Astrocyte of the cerebellum (primary cell): ENCODE results near the gene AGAP1.

Experiments
- DNase-seq: peaks from one replicate; pipeline ENCODE4 v3.0.0-alpha.2; 2011; ENCODE audit warnings: low read depth
- H3K4me3 ChIP-seq: 2 replicates; pipeline ENCODE4 v1.5.1; 2011; ENCODE audit warnings: mild to moderate bottlenecking, low read depth, low read length, moderate library complexity
- in situ Hi-C: cut with HindIII; loops from 2 replicates; pipeline ENCODE4 v1.10.0; 2017; ENCODE audit warnings: low sequenced_read_pairs
- TF ChIP-seq, protein P1 (sequence below): IDR thresholded peaks from 2 replicates; pipeline ENCODE4 v1.5.1; 2012; ENCODE audit warnings: low read length, low read depth, moderate library complexity, mild to moderate bottlenecking; ENCODE audit errors: missing control alignments

The AGAP1 gene

DNA sequence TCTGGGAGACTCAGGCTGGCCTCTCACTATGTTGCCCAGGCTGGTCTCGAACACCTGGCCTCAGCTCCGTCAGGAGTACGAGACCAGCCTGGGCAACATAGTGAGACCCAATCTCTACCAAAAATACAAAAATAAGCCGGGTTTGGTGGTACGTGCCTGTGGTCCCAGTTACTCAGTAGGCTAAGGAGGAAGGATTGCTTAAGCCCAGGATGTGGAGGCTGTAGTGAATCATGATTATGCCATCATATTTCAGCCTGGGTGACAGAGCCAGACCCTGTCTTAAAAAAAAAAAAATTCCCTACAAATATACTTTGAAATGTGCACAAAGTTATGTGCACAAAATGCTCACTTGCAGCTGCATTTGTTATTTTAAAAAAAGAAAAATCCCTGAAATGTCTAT lies 26.3 kb upstream of the AGAP1 start:
- in situ Hi-C loops, result no loop called here
- H3K4me3 ChIP-seq, result no peak overlapping the region
- no peak for DNase-seq

DNA sequence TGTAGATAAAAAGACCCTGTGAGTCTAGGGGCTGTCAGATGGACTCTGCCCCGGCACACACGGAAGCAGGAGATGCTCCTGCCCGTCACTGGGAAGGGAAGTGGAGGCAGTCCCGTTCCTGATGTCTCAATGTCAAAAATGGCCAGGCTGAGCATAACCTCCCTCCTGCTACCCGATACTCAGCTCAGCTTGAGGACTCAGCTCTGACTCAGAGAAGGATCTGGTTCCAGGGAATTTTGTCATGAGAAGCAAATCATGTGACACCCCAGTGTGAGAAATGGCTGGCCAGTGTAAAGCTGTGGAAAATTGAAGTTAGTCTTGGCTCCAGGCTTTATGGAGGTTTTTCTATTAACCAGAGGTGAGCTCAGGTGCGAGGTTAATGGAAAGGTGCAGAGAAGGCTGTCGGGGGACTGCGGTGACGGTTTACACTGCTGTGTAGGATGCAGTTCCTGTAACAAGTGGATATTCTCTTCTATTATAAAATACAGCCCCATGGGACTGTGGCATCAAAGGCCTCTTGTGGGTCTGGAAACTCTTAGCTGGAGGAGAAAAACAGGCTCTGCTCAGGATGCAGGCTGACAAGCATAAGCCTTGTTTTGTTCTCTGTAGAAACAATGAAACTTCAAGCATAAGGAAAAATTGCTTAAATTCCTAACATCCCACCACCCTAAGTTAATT lies 24.7 kb upstream of the AGAP1 start:
- in situ Hi-C loops, result no loop called here
- DNase-seq, result peak; percentile 80
- TF ChIP-seq, protein P1, sequence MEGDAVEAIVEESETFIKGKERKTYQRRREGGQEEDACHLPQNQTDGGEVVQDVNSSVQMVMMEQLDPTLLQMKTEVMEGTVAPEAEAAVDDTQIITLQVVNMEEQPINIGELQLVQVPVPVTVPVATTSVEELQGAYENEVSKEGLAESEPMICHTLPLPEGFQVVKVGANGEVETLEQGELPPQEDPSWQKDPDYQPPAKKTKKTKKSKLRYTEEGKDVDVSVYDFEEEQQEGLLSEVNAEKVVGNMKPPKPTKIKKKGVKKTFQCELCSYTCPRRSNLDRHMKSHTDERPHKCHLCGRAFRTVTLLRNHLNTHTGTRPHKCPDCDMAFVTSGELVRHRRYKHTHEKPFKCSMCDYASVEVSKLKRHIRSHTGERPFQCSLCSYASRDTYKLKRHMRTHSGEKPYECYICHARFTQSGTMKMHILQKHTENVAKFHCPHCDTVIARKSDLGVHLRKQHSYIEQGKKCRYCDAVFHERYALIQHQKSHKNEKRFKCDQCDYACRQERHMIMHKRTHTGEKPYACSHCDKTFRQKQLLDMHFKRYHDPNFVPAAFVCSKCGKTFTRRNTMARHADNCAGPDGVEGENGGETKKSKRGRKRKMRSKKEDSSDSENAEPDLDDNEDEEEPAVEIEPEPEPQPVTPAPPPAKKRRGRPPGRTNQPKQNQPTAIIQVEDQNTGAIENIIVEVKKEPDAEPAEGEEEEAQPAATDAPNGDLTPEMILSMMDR, result no peak
- H3K4me3 ChIP-seq, result no peak overlapping the region

More for the DNA sequence above, 26.3 kb upstream of the AGAP1 start:
- TF ChIP-seq, protein P1, result no peak

GRCh38 chr2:235471186-235471747 lies 22.6 kb upstream of the AGAP1 start:
- in situ Hi-C loops, result no loop called here
- TF ChIP-seq, protein P1, result no peak

DNA sequence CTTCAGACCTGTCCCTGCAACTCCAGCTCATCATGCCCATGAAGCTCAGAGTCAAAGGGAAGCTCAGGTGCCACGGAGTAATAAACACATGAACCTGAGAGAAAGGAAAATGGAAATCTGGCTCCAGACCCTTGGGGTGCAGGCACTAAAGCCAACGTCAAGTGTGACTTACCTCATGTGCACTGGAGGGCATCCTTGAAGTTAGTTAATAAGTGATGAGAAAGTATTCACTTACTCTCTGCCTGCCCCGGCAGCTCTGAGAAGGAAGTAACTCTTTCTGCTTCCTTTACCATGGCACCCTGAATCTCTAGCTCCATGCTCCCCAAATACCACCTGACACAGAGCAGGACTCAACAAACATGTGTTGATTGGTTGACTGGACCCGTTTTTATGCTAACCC lies 21.4 kb upstream of the AGAP1 start:
- no peak overlapping the region for H3K4me3 ChIP-seq
- TF ChIP-seq, protein P1, result no peak
- DNase-seq, result no peak
- in situ Hi-C loops, result no loop called here

More at GRCh38 chr2:235471186-235471747, 22.6 kb upstream of the AGAP1 start:
- H3K4me3 ChIP-seq, result no peak overlapping the region
- no peak for DNase-seq

GRCh38 chr2:235478609-235479008 lies 15.2 kb upstream of the AGAP1 start:
- no peak overlapping the region for H3K4me3 ChIP-seq
- TF ChIP-seq, protein P1, result no peak
- in situ Hi-C loops, result no loop called here
- DNase-seq, result no peak

GRCh38 chr2:235479604-235480003 lies 14.2 kb upstream of the AGAP1 start:
- in situ Hi-C loops, result no loop called here
- no peak for DNase-seq
- H3K4me3 ChIP-seq, result no peak overlapping the region
- TF ChIP-seq, protein P1, result no peak
